ENCODE measurements around the gene ARHGAP19. TPM values are rescaled to one million over a fixed set of nuclear protein-coding genes. Genes with fewer than 3 reads are reported as not detected.
A peak's percentile ranks its signal among the peaks of the same experiment; 100 is the strongest.

ARHGAP19 gene
- total RNA-seq, 2 donors from 2014 or later: 8.0 to 9.8 TPM

DNA sequence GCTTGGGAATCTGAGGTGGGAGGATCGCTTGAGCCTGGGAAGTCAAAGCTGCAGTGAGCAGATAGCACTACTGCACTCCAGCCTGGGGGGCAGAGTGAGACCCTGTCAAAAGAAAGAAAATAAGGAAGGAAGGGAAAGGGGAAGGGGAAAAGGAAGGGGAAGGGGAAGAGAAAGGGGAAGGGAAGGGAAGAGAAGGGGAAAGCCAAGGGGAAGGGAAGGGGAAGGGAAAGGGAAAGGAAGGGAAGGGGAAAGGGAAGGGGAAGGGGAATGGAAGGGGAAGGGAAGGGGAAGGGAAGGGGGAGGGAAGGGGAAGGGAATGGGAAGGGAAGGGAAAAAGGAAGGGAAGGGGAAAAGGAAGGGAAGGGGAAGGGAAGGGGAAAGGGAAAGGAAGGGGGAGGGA lies 41.5 kb downstream of the ARHGAP19 start:
- no peak overlapping the region for H3K9ac ChIP-seq (ENCODE audit: low read depth in 2 of 2, low read length in 2 of 2)
- H3K27ac ChIP-seq: no peak overlapping the region
- H3K27me3 ChIP-seq: no peaks in the 10 kb centered on the region
- no peaks in the 10 kb centered on the region for H3K36me3 ChIP-seq
- TF ChIP-seq, protein P1, sequence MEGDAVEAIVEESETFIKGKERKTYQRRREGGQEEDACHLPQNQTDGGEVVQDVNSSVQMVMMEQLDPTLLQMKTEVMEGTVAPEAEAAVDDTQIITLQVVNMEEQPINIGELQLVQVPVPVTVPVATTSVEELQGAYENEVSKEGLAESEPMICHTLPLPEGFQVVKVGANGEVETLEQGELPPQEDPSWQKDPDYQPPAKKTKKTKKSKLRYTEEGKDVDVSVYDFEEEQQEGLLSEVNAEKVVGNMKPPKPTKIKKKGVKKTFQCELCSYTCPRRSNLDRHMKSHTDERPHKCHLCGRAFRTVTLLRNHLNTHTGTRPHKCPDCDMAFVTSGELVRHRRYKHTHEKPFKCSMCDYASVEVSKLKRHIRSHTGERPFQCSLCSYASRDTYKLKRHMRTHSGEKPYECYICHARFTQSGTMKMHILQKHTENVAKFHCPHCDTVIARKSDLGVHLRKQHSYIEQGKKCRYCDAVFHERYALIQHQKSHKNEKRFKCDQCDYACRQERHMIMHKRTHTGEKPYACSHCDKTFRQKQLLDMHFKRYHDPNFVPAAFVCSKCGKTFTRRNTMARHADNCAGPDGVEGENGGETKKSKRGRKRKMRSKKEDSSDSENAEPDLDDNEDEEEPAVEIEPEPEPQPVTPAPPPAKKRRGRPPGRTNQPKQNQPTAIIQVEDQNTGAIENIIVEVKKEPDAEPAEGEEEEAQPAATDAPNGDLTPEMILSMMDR (IDR thresholded peaks at IDR 0.05): no peak
- intact Hi-C loops (cut with DNase I): no loop called here
- no peak for DNase-seq
- H3K9me3 ChIP-seq: no peaks in the 10 kb centered on the region
- H3K4me3 ChIP-seq: no peak overlapping the region
- H3K4me1 ChIP-seq: no peaks in the 10 kb centered on the region

DNA sequence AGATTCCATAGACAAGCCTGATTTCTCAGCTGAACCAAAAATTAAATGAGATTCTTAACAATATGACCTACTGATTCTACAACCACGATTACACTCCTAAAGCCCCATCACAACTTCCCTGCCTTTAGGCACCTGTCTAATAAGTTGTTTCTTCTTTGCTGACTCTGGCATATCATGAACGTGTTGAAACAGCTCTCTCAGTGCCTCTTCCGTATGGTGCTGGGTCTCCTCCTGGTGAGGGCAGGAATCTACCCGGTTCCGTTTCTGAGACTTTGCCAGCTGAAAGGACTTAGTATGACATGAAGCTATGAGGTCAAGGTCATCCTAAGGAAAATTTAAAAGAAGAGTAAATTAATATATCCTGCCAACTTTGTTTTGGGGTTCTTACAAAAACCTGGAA lies 48.6 kb downstream of the ARHGAP19 start:
- DNase-seq: no peak
- Histone ChIP-seq H3K4me1 (no peaks in the 10 kb centered on the region), H3K4me3 (no peak overlapping the region), H3K36me3 (no peaks in the 10 kb centered on the region), H3K27me3 (no peaks in the 10 kb centered on the region), H3K27ac (no peak overlapping the region), H3K9ac (ENCODE audit: low read depth in 2 of 2, low read length in 2 of 2) (no peak overlapping the region), H3K9me3 (no peaks in the 10 kb centered on the region)
- intact Hi-C loops (cut with DNase I): no loop called here
- TF ChIP-seq, protein P1 (IDR thresholded peaks at IDR 0.05): no peak

DNA sequence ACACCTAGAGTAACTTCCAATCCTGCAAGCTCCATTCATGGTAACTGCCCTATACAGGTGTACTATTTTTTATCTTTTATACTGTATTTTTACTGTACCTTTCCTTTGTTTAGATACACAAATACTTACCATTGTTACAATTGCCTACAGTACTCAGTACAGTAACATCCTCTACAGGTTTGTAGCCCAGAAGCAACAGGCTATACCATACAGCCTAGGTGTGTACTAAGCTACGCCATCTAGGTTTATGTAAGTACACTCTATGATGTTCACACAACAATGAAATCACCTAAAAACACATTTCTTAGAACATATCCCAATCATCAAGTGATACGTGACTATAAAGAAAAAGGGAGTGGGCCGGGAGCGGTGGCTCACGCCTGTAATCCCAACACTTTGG lies 53.6 kb downstream of the ARHGAP19 start:
- H3K4me1 ChIP-seq: no peaks in the 10 kb centered on the region
- TF ChIP-seq, protein P1 (IDR thresholded peaks at IDR 0.05): no peak
- no peaks in the 10 kb centered on the region for H3K27me3 ChIP-seq
- no peak overlapping the region for H3K27ac ChIP-seq
- no peak overlapping the region for H3K9ac ChIP-seq (ENCODE audit: low read depth in 2 of 2, low read length in 2 of 2)
- H3K4me3 ChIP-seq: no peak overlapping the region
- H3K9me3 ChIP-seq: no peaks in the 10 kb centered on the region
- no peak for DNase-seq
- intact Hi-C loops (cut with DNase I): no loop called here
- no peaks in the 10 kb centered on the region for H3K36me3 ChIP-seq

DNA sequence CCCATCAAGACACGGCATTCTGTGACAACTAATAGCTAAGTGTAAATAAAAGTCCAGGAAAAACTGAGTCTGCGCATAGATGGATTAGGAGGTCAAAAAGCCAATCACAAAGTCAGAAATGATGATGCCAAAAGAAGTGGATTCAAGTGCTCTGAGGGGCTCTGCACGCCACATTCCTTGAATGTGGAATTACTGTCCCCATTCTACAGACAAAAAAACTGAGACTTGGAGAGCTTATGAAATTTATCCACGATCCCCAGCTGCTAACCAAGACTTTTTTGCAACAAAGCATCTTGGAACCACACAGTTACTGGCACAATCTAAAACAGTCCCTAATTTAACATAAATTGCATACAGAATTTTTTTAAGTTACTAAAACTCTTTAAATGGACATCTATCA lies 57.1 kb downstream of the ARHGAP19 start:
- no peak overlapping the region for H3K4me3 ChIP-seq
- H3K36me3 ChIP-seq: no peaks in the 10 kb centered on the region
- no peaks in the 10 kb centered on the region for H3K9me3 ChIP-seq
- no peaks in the 10 kb centered on the region for H3K27me3 ChIP-seq
- no peak overlapping the region for H3K9ac ChIP-seq (ENCODE audit: low read depth in 2 of 2, low read length in 2 of 2)
- intact Hi-C loops (cut with DNase I): no loop called here
- TF ChIP-seq, protein P1 (IDR thresholded peaks at IDR 0.05): no peak
- H3K27ac ChIP-seq: no peak overlapping the region
- no peaks in the 10 kb centered on the region for H3K4me1 ChIP-seq
- DNase-seq: no peak

DNA sequence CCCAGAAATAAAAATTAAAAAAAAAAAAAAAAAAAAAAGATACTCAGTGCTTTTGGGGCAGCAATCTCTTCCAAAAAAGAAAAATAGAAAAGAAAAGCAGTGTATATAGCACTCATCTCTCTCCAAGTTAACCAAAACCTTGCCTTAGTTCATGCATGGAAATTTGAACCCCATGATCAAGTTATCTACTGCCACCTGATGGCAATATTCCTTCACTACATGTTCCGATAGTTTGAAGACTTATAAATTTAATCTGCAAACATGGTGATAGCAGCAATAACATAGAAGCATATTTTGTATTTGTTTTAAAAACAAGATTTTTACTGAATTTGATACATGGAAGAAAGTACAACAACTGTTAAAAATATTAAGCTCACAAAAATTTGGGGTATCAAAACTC lies 58.0 kb downstream of the ARHGAP19 start:
- no peak for DNase-seq
- H3K36me3 ChIP-seq: no peaks in the 10 kb centered on the region

More for the DNA sequence above, 58.0 kb downstream of the ARHGAP19 start:
- intact Hi-C loops (cut with DNase I): no loop called here
- Histone ChIP-seq H3K27me3 (no peaks in the 10 kb centered on the region), H3K27ac (no peak overlapping the region), H3K4me1 (no peaks in the 10 kb centered on the region), H3K9ac (ENCODE audit: low read depth in 2 of 2, low read length in 2 of 2) (no peak overlapping the region), H3K9me3 (no peaks in the 10 kb centered on the region), H3K4me3 (no peak overlapping the region)
- TF ChIP-seq, protein P1 (IDR thresholded peaks at IDR 0.05): peak; percentile 40

Measured in colonic mucosa (tissue), 4 donors.